Transverse colon (tissue), 4 donors: Measurements from ENCODE around the gene FARP1. TPM values are rescaled to one million over a fixed set of nuclear protein-coding genes. Genes with fewer than 3 reads are reported as not detected.
A peak's percentile ranks its signal among the peaks of the same experiment; 100 is the strongest.

Source experiments
- DNase-seq: peaks from one replicate; pipeline ENCODE4 v3.0.0-alpha.2; 2019
- H3K27ac ChIP-seq, 4 donors: fragments of 200-600 bp; sonication (generic); 2 replicates each; pipeline ENCODE4 v1.5.1; 2016 to 2018; ENCODE audit warnings: inconsistent platforms in 4 of 4
- H3K27me3 ChIP-seq: fragments of 200-600 bp; sonication (generic); 2 replicates; pipeline ENCODE4 v1.5.1; 2017; ENCODE audit warnings: inconsistent platforms
- H3K36me3 ChIP-seq, 4 donors: fragments of 200-600 bp; sonication (generic); 2 replicates each; pipeline ENCODE4 v1.5.1; 2017 to 2019; ENCODE audit warnings: inconsistent platforms in 4 of 4
- H3K4me1 ChIP-seq, 4 donors: fragments of 200-600 bp; sonication (generic); 2 replicates each; pipeline ENCODE4 v1.5.1; 2017 to 2020; ENCODE audit warnings: inconsistent platforms in 4 of 4
- H3K4me3 ChIP-seq, 4 donors: fragments of 200-600 bp; sonication (generic); 1 replicate in 1 of 4; 2 replicates in 3 of 4; pipeline versions ENCODE4 v1.5.1 to v1.6.1; 2017 to 2019; ENCODE audit warnings: inconsistent platforms in 4 of 4
- H3K9me3 ChIP-seq, 2 donors: fragments of 200-600 bp; sonication (generic); 2 replicates each; pipeline ENCODE4 v1.5.1; 2017 to 2019; ENCODE audit warnings: inconsistent platforms in 2 of 2
- EP300 ChIP-seq: sonication (generic); formaldehyde crosslinking; IDR thresholded peaks from one replicate; pipeline ENCODE4 v1.6.1; 2017; ENCODE audit warnings: antibody characterized with exemption, low read depth
- POLR2A ChIP-seq: fragments of 450-650 bp; IDR thresholded peaks from one replicate; pipeline ENCODE4 v1.6.1; 2016; ENCODE audit warnings: antibody characterized with exemption, mild to moderate bottlenecking, moderate library complexity
- POLR2AphosphoS5 ChIP-seq, 3 donors: sonication (generic); formaldehyde crosslinking; IDR thresholded peaks; one replicate each; pipeline ENCODE4 v1.6.1; 2016; ENCODE audit warnings: antibody characterized with exemption in 3 of 3
- WGBS, 2 donors: methylation state at CpG; one replicate each; pipeline ENCODE4 v1.1.5; 2018; ENCODE audit warnings: low coverage in 1 of 2; 5-methylcytosine and 5-hydroxymethylcytosine counted together
- in situ Hi-C, 4 donors: fragments of 200-750 bp; cut with MboI; loops; one replicate each; pipeline versions ENCODE4 v1.15.0 to v1.15.1; 2017; ENCODE audit warnings: low sequenced_read_pairs in 3 of 4, low pct_ligation_motif_present in 1 of 4, low pct_unique_long_range_greater_than_20kb in 1 of 4
- intact Hi-C: fragments of 100-400 bp; cut with DNase I; formaldehyde crosslinking; loops from one replicate; pipeline ENCODE4 v1.15.1; 2023; ENCODE audit warnings: low total_unique reads
- total RNA-seq, 4 donors: library from RNA; depleted of rRNA; stranded (reverse); fragments of >200 nt; gene quantifications; one replicate each; pipeline ENCODE4 v1.1.0, GENCODE V29; 2016
- TF ChIP-seq, protein P1 (sequence below), 5 experiments: fragments of 200-600 bp in 3 of 5; fragments of 450-650 bp in 2 of 5; sonication (generic) in 3 of 5; IDR thresholded peaks; 1 replicate in 2 of 5; 2 replicates in 3 of 5; pipeline ENCODE4 v1.5.1; 2016 to 2017; ENCODE audit warnings: antibody characterized with exemption in 5 of 5, inconsistent platforms in 3 of 5, mild to moderate bottlenecking in 2 of 5, moderate library complexity in 1 of 5

Gene FARP1
- total RNA-seq, 4 donors from 2014 or later = 32.8 to 41.8 (median 38.3) TPM

DNA sequence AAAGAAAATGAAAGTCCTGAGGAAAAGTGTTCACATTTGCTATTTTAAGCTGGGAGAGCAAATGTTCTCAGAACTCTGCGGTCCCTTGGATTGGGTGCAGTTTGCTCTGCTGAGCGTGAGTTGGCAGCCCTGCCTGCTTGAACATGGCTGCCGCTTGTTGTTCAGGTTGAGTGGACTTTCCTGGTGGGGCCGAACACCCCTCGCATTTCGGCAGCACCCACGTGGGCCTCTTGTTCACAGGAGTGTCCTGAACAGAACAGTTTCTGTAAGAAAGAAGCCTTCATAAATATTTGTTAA, 45.0 kb downstream of the FARP1 start:
- Histone ChIP-seq H3K4me3 (no peak overlapping the region), H3K9me3 (no peaks in the 10 kb centered on the region), H3K4me1 (peaks cover 5 to 28% (median 16%) of the 10 kb centered on the region in 4 donors), H3K27ac (peak overlapping the region in 3 of 4 donors; percentile 24 to 45 (median 33)), H3K36me3 (no peaks in the 10 kb centered on the region), H3K27me3 (no peaks in the 10 kb centered on the region)
- intact Hi-C loops = no loop called here
- in situ Hi-C loops = no loop called here
- WGBS, 2 donors = 83 to 91% methylated on average over 1 to 7 of the region's 7 CpGs
- no peak for DNase-seq
- TF ChIP-seq, protein P1, sequence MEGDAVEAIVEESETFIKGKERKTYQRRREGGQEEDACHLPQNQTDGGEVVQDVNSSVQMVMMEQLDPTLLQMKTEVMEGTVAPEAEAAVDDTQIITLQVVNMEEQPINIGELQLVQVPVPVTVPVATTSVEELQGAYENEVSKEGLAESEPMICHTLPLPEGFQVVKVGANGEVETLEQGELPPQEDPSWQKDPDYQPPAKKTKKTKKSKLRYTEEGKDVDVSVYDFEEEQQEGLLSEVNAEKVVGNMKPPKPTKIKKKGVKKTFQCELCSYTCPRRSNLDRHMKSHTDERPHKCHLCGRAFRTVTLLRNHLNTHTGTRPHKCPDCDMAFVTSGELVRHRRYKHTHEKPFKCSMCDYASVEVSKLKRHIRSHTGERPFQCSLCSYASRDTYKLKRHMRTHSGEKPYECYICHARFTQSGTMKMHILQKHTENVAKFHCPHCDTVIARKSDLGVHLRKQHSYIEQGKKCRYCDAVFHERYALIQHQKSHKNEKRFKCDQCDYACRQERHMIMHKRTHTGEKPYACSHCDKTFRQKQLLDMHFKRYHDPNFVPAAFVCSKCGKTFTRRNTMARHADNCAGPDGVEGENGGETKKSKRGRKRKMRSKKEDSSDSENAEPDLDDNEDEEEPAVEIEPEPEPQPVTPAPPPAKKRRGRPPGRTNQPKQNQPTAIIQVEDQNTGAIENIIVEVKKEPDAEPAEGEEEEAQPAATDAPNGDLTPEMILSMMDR (IDR thresholded peaks at IDR 0.05) = no peak
- no peak for TF ChIP-seq POLR2AphosphoS5 (IDR thresholded peaks at IDR 0.05)
- no peak for TF ChIP-seq EP300
- TF ChIP-seq POLR2A = no peak

DNA sequence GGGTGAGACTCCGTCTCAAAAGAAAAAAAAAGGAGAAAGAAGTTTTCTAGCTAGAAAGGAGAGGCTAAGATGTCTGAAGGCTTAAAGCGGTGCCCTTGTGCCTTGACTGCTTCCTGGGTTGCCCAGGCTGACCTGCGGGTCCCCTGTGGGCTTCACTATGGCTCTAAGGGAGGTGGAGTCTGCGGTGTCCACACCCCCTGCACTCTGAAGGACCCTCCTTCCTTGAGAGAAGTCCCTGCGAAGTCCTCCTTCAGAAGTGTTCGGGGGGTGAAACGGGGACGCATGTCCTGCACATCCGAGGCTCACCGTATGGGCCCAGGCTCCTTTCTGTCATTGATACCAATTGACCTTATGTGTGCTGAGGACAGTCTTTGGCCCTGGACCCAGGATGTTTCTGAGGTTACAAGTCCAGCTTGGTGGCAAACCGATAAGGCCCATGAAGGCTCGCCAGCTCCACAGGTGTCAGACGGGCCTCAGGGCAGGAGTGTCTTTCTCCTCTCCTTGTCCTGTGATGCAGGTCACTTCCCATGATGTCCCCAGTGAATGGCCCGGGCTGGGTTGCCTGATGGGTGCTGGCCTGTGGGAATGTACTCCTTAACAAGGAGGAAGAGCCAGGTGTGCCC, 45.8 kb downstream of the FARP1 start:
- no peaks in the 10 kb centered on the region for H3K27me3 ChIP-seq
- WGBS, 2 donors = 92% methylated on average over 14 of the region's 14 CpGs; no CpG with 5 or more reads in 1 of the 2 donors
- intact Hi-C loops = no loop called here

DNA sequence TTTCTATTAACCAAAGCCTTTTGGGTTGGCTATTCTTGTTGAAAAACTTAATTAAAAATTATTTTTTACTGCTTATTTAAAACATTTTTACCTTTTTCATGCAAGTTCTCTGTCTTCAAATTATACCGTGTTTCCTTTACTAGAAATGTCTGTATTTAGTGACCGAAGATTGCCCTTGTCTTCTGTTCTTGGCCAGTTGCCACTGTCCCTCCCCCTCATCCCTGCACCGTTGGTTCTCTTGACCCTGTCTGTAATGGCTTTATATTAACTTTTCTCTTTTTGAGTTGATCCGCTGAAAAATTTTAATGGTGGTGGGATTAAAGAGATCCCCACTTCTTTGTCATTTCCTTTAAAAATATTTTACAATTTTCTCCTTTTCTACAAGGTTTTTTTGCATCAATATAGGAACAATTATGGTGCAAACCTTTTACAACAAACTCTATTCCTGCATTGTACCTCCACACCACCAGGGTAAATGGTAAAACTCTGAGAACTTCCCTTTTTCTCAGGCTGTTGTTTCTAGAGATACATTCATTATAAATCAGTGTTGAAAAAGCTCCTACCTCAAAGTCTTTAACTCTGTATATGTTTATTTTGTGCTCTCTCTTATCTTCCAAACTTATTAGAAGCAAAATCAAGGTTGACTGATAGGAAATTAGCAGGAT, 47.1 kb downstream of the FARP1 start:
- in situ Hi-C loops = no loop called here
- intact Hi-C loops = no loop called here
- no peaks in the 10 kb centered on the region for H3K9me3 ChIP-seq
- no peaks in the 10 kb centered on the region for H3K27me3 ChIP-seq
- H3K4me1 ChIP-seq = peaks cover 5 to 32% (median 17%) of the 10 kb centered on the region in 4 donors
- H3K36me3 ChIP-seq = no peaks in the 10 kb centered on the region
- 54 to 57% methylated on average over 4 of the region's 4 CpGs for WGBS, 2 donors
- no peak for DNase-seq
- no peak overlapping the region for H3K4me3 ChIP-seq
- peak overlapping the region in 1 of 4 donors; percentile 10 for H3K27ac ChIP-seq
- TF ChIP-seq, protein P1 (IDR thresholded peaks at IDR 0.05) = peak in 2 of 5 experiments; percentile 13 to 36
- TF ChIP-seq POLR2A = no peak

More for the DNA sequence above, 45.8 kb downstream of the FARP1 start:
- TF ChIP-seq, protein P1 (IDR thresholded peaks at IDR 0.05) = no peak
- TF ChIP-seq POLR2AphosphoS5 (IDR thresholded peaks at IDR 0.05) (no peak), POLR2A (no peak), EP300 (no peak)
- Histone ChIP-seq H3K36me3 (no peaks in the 10 kb centered on the region), H3K27ac (peak overlapping the region in 3 of 4 donors; percentile 5 to 45 (median 33)), H3K4me1 (peaks cover 5 to 28% (median 16%) of the 10 kb centered on the region in 4 donors), H3K4me3 (no peak overlapping the region), H3K9me3 (no peaks in the 10 kb centered on the region)
- DNase-seq = no peak
- in situ Hi-C loops = no loop called here

DNA sequence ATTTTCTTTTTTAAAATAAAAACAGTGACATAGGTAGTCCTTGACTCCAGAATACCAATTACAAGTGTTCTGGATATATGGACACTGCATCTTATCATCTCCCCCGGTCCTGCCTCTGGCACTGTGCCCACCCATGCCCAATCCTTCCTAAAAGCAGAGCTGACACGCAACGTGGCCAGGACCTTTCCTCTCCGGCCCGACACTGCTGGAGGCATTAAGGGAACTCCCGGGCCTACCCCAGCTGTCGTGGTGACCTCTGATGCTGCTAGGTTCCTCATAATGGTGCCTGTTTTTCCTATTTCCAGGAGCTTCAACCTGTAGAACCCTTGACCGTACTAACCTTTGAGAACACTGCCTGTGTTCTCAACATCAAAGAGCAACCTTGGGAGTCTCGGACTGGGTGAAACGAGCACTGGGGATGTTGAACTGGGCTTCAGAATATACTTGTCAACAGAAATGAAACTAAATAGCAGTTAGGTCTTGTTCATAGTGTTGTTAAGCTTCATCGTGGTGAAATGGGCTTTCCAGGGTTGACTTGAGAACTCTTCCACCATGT, 48.1 kb downstream of the FARP1 start:
- no peak for DNase-seq
- no peak for TF ChIP-seq POLR2AphosphoS5 (IDR thresholded peaks at IDR 0.05)
- no peak for TF ChIP-seq POLR2A
- TF ChIP-seq EP300 = no peak
- TF ChIP-seq, protein P1 (IDR thresholded peaks at IDR 0.05) = no peak
- 51 to 75% methylated on average over 3 to 11 of the region's 11 CpGs for WGBS, 2 donors
- intact Hi-C loops (no loop called here), in situ Hi-C loops (no loop called here)
- H3K36me3 ChIP-seq = no peaks in the 10 kb centered on the region
- no peaks in the 10 kb centered on the region for H3K9me3 ChIP-seq
- H3K27me3 ChIP-seq = no peaks in the 10 kb centered on the region
- peak overlapping the region in 3 of 4 donors; percentile 8 to 26 (median 8) for H3K27ac ChIP-seq
- peaks cover 5 to 42% (median 19%) of the 10 kb centered on the region in 4 donors for H3K4me1 ChIP-seq
- no peak overlapping the region for H3K4me3 ChIP-seq
